H1 (cell line): ENCODE results near the gene TAOK2.

Experiments
- EP300 ChIP-seq, 2 experiments: IDR thresholded peaks; 1 replicate in 1 of 2; 2 replicates in 1 of 2; pipeline ENCODE4 v1.6.1; 2011 to 2012; ENCODE audit warnings: low read depth in 2 of 2, low read length in 2 of 2, mild to moderate bottlenecking in 2 of 2, borderline replicate concordance in 1 of 2, inconsistent platforms in 1 of 2, moderate library complexity in 1 of 2
- EZH2 ChIP-seq: fragments of 200-600 bp; sonication (generic); IDR thresholded peaks from 2 replicates; pipeline ENCODE4 v1.7.1; 2012; ENCODE audit warnings: low read depth, mild to moderate bottlenecking, moderate library complexity, low read length, inconsistent platforms; ENCODE audit not compliant: severe bottlenecking
- JUN ChIP-seq: IDR thresholded peaks from 2 replicates; pipeline ENCODE4 v1.6.1; 2011; ENCODE audit warnings: low read depth, mild to moderate bottlenecking, improper control_type of control experiment, low read length
- KDM1A ChIP-seq: fragments of 200-600, 300-600 bp; sonication (generic); IDR thresholded peaks from 2 replicates; pipeline ENCODE4 v1.7.1; 2016; ENCODE audit warnings: mild to moderate bottlenecking, low read length, borderline replicate concordance
- NRF1 ChIP-seq: IDR thresholded peaks from 2 replicates; pipeline ENCODE4 v1.6.1; 2011; ENCODE audit warnings: mild to moderate bottlenecking, low read depth, low read length, improper control_type of control experiment
- POLR2A ChIP-seq, 2 experiments: IDR thresholded peaks; 1 replicate in 1 of 2; 2 replicates in 1 of 2; pipeline ENCODE4 v1.6.1; 2011; ENCODE audit warnings: low read depth in 2 of 2, low read length in 2 of 2, mild to moderate bottlenecking in 2 of 2; ENCODE audit errors: control extremely low read depth in 1 of 2
- POLR2AphosphoS5 ChIP-seq: IDR thresholded peaks from 2 replicates; pipeline ENCODE4 v1.6.1; 2011; ENCODE audit warnings: low read depth, low read length
- RAD21 ChIP-seq, 2 experiments: IDR thresholded peaks in 1 of 2; conservative IDR thresholded peaks in 1 of 2; 2 replicates each; pipeline ENCODE4 v1.6.1; 2011; ENCODE audit warnings: low read depth in 2 of 2, low read length in 2 of 2, improper control_type of control experiment in 1 of 2, inconsistent platforms in 1 of 2, mild to moderate bottlenecking in 1 of 2, moderate library complexity in 1 of 2
- SP2 ChIP-seq: IDR thresholded peaks from 2 replicates; pipeline ENCODE4 v1.6.1; 2012; ENCODE audit warnings: mild to moderate bottlenecking, low read length, inconsistent platforms
- TEAD4 ChIP-seq: IDR thresholded peaks from 2 replicates; pipeline ENCODE4 v1.6.1; 2012; ENCODE audit warnings: low read depth, low read length, inconsistent platforms, mixed read lengths
- TF ChIP-seq, protein P1 (sequence below), 3 experiments: IDR thresholded peaks; 1 replicate in 2 of 3; 2 replicates in 1 of 3; pipeline versions ENCODE4 v1.5.1 to v1.6.1; 2011; ENCODE audit warnings: low read length in 3 of 3, mild to moderate bottlenecking in 3 of 3, inconsistent platforms in 2 of 3, low read depth in 1 of 3, moderate library complexity in 1 of 3; ENCODE audit not compliant: insufficient read depth in 1 of 3; ENCODE audit errors: control extremely low read depth in 1 of 3

DNA sequence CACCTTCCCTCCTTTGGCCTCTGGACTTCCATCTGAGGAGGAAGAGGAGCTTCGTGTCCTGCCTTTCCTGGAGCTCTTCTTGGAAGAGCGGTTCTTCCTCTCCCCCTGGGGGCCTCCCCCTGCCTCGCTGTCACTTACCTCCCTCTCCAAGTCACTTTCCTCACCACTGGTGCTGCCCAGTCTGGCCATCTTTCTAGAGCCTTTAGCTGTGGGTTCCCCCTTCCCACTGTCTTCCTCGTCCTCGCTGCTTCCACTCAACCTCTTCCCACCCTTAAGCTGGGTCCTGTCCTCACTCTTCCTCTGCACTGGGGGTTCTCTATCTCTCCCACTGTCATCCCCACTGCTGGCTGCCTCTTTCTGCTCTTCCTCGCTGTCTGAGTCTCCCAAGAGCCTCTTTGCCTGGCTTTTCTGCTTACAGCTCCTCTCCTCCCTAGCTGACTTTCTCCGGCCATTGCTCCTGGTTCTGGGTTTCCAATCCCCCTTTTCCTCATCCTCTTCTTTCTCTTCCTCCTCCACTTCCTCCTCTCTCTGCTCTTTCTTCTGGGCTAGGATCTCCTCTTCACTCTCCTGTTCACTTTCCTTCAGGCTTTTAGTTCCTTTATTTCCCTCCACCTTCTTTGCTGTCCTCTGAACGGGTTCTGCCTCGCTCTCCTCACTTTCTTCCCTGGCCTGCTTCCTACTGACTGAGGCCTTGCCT lies 20.4 kb downstream of the TAOK2 start:
- TF ChIP-seq NRF1 (no peak), TEAD4 (no peak), EZH2 (no peak), JUN (no peak), POLR2A (IDR thresholded peaks at IDR 0.05; ENCODE audit: control extremely low read depth in 1 of 2, low read depth in 2 of 2, low read length in 2 of 2) (no peak), POLR2AphosphoS5 (no peak), EP300 (IDR thresholded peaks at IDR 0.05; ENCODE audit: borderline replicate concordance in 1 of 2, low read depth in 2 of 2, low read length in 2 of 2) (no peak), KDM1A (no peak), RAD21 (IDR thresholded peaks at IDR 0.05 in 1 of 2, conservative IDR thresholded peaks at IDR 0.05 in 1 of 2; ENCODE audit: low read depth in 2 of 2, low read length in 2 of 2) (no peak), SP2 (no peak)
- TF ChIP-seq, protein P1, sequence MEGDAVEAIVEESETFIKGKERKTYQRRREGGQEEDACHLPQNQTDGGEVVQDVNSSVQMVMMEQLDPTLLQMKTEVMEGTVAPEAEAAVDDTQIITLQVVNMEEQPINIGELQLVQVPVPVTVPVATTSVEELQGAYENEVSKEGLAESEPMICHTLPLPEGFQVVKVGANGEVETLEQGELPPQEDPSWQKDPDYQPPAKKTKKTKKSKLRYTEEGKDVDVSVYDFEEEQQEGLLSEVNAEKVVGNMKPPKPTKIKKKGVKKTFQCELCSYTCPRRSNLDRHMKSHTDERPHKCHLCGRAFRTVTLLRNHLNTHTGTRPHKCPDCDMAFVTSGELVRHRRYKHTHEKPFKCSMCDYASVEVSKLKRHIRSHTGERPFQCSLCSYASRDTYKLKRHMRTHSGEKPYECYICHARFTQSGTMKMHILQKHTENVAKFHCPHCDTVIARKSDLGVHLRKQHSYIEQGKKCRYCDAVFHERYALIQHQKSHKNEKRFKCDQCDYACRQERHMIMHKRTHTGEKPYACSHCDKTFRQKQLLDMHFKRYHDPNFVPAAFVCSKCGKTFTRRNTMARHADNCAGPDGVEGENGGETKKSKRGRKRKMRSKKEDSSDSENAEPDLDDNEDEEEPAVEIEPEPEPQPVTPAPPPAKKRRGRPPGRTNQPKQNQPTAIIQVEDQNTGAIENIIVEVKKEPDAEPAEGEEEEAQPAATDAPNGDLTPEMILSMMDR (IDR thresholded peaks at IDR 0.05; ENCODE audit: control extremely low read depth in 1 of 3, insufficient read depth in 1 of 3, low read depth in 1 of 3, low read length in 3 of 3) = no peak
